Pancreas (tissue), 10 donors: ENCODE measurements around the gene MFSD12. TPM values are rescaled to one million over a fixed set of nuclear protein-coding genes. Genes with fewer than 3 reads are reported as not detected.
"Not testable (repeated sequence)": the region's sequence is repeated elsewhere in the genome, so short reads cannot be mapped to it uniquely, and the experiment has no call there.

Experiments
- ATAC-seq, 4 donors: fragments of 200-7000 bp; cut with Tn5 transposase; one replicate each; pipeline versions ENCODE4 v1.8.0 to v1.9.1; 2020; ENCODE audit warnings: mild to moderate bottlenecking in 4 of 4, moderate library complexity in 4 of 4
- DNase-seq, 6 donors: peaks; one replicate each; pipeline ENCODE4 v3.0.0-alpha.2; 2020
- FAIRE-seq: peaks from 2 replicates; lab custom pipeline; 2012; peaks lifted over from hg19 to GRCh38; lab: Jason Lieb, UNC
- H3K27ac ChIP-seq, 4 donors: fragments of 200-600 bp; sonication (generic); 1 replicate in 3 of 4; 2 replicates in 1 of 4; pipeline versions ENCODE4 v1.5.0 to v1.8.0; 2020
- H3K27me3 ChIP-seq, 4 donors: fragments of 200-600 bp; one replicate each; pipeline ENCODE4 v1.8.0; 2021
- H3K36me3 ChIP-seq, 3 donors: fragments of 200-600 bp; sonication (generic) in 1 of 3; one replicate each; pipeline versions ENCODE4 v1.5.0 to v1.8.0; 2020 to 2021
- H3K4me1 ChIP-seq, 3 donors: fragments of 200-600 bp; one replicate each; pipeline ENCODE4 v1.8.0; 2021
- H3K4me3 ChIP-seq, 4 donors: fragments of 200-600 bp; sonication (generic) in 2 of 4; one replicate each; pipeline versions ENCODE4 v1.5.0 to v1.8.0; 2020 to 2021
- H3K9me3 ChIP-seq, 4 donors: fragments of 200-600 bp; one replicate each; pipeline ENCODE4 v1.8.0; 2021
- CTCF ChIP-seq, 4 donors: fragments of 200-600 bp; sonication (generic) in 3 of 4; IDR thresholded peaks; one replicate each; pipeline versions ENCODE4 v1.5.0 to v1.8.0; 2021; ENCODE audit warnings: antibody characterized with exemption in 4 of 4
- WGBS, 2 donors: extraction: QIAGEN DNeasy Blood & Tissue Kit; methylation state at CpG; one replicate each; pipeline ENCODE4 v1.1.7; 2013; 5-methylcytosine and 5-hydroxymethylcytosine counted together
- intact Hi-C, 3 donors: fragments of 100-400 bp; cut with DNase I; formaldehyde crosslinking; loops; one replicate each; pipeline versions ENCODE4 v1.11.1 to v1.14.2; 2022
- polyA plus RNA-seq, 2 donors: library from polyadenylated mRNA; stranded (reverse); fragments of 200-250 nt; gene quantifications; one replicate each; pipeline ENCODE4 v1.2.3, GENCODE V29; 2013
- total RNA-seq, 6 donors: library from RNA; stranded (reverse); fragmentation: NEBNext Ultra II Directional in 4 of 6; extraction: Animal tissue kit (Norgen Biotek cat#: 25700) in 4 of 6; gene quantifications; one replicate each; pipeline versions ENCODE4 v1.2.1 to v1.2.4, GENCODE V29; 2021 to 2023
- donor health status: healthy with polysubstance abuse.
- donor health status: DM: no; HTN: no; CAD: no; lungs with moderate emphysema.
- donor health status: DM: no; HTN: no; CAD: no.
- donor health status: control.
- donor health status: control.
- donor health status: Bipolar disorder and iron deficiency.
- donor health status: DM: yes; HTN: yes; CAD: no.
- donor health status: DM: no; HTN: no; CAD: no.
- donor health status: DM: no; HTN: no; CAD: no.
- donor health status: DM: yes; HTN: yes; CAD: no.

The MFSD12 gene
- total and polyA plus RNA-seq, 8 donors = 24.8 to 53.8 (median 39.2) TPM

DNA sequence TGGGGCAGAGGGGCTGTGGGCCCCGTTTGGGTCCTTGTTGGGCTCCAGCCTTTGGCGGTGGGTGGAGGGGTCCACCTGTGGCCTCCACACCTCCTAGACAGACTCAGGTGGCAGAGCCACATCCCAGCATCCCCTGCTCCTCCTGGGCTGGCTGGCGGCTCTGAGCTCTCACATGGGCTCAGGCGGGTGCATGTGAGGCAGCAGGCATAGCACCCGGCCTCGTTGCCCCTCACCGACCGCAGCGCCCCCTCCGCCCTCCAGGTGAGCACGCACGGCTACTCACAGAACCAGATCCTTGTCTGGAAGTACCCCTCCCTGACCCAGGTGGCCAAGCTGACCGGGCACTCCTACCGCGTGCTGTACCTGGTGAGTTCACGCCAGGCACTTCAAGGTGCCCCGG, 24.4 kb downstream of the MFSD12 start:
- 89% methylated on average over 17 of the region's 17 CpGs for WGBS, 2 donors
- intact Hi-C loops = no loop called here
- Histone ChIP-seq H3K9me3 (no peaks in the 10 kb centered on the region), H3K27ac (no peak overlapping the region), H3K4me3 (no peak overlapping the region), H3K27me3 (no peaks in the 10 kb centered on the region), H3K36me3 (peaks cover 0 to 51% (median 22%) of the 10 kb centered on the region in 3 donors), H3K4me1 (no peaks in the 10 kb centered on the region)
- ATAC-seq (no peak), DNase-seq (peak in 1 of 6 donors; percentile 62), FAIRE-seq (no peak)
- TF ChIP-seq CTCF (IDR thresholded peaks at IDR 0.05) = no peak

GRCh38 chr19:3532154-3532786, 25.1 kb downstream of the MFSD12 start:
- ATAC-seq (no peak), DNase-seq (peak in 1 of 6 donors; percentile 70), FAIRE-seq (no peak)
- H3K4me3 ChIP-seq = no peak overlapping the region
- no peak for TF ChIP-seq CTCF (IDR thresholded peaks at IDR 0.05)
- peaks cover 0 to 57% (median 22%) of the 10 kb centered on the region in 3 donors for H3K36me3 ChIP-seq
- 94 to 95% methylated on average over 33 of the region's 33 CpGs for WGBS, 2 donors
- no peaks in the 10 kb centered on the region for H3K27me3 ChIP-seq
- intact Hi-C loops = no loop called here
- no peaks in the 10 kb centered on the region for H3K4me1 ChIP-seq
- H3K9me3 ChIP-seq = no peaks in the 10 kb centered on the region
- H3K27ac ChIP-seq = no peak overlapping the region

DNA sequence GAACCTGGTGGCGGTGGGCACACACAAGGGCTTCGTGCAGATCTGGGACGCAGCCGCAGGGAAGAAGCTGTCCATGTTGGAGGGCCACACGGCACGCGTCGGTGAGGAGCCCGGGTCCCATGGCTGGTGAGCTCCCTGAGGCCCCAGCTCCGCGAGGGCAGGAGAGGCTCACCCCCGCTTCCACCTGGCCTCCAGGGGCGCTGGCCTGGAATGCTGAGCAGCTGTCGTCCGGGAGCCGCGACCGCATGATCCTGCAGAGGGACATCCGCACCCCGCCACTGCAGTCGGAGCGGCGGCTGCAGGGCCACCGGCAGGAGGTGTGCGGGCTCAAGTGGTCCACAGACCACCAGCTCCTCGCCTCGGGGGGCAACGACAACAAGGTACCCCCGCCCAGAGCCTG, 25.7 kb downstream of the MFSD12 start:
- Histone ChIP-seq H3K4me1 (no peaks in the 10 kb centered on the region), H3K4me3 (no peak overlapping the region), H3K9me3 (no peaks in the 10 kb centered on the region), H3K27ac (no peak overlapping the region), H3K27me3 (no peaks in the 10 kb centered on the region), H3K36me3 (peaks cover 0 to 57% (median 22%) of the 10 kb centered on the region in 3 donors)
- ATAC-seq (no peak), FAIRE-seq (no peak), DNase-seq (no peak)
- intact Hi-C loops = no loop called here
- 92% methylated on average over 28 to 29 of the region's 29 CpGs for WGBS, 2 donors
- TF ChIP-seq CTCF (IDR thresholded peaks at IDR 0.05) = no peak

GRCh38 chr19:3530389-3530788, 27.0 kb downstream of the MFSD12 start:
- peaks cover 3 to 63% (median 22%) of the 10 kb centered on the region in 3 donors for H3K36me3 ChIP-seq
- no peaks in the 10 kb centered on the region for H3K9me3 ChIP-seq
- H3K4me3 ChIP-seq = no peak overlapping the region
- H3K27ac ChIP-seq = no peak overlapping the region
- no peak for TF ChIP-seq CTCF (IDR thresholded peaks at IDR 0.05)
- intact Hi-C loops = no loop called here
- WGBS, 2 donors = 98 to 99% methylated on average over 12 of the region's 12 CpGs
- DNase-seq = no peak
- H3K4me1 ChIP-seq = no peaks in the 10 kb centered on the region
- ATAC-seq = no peak
- no peak for FAIRE-seq
- no peaks in the 10 kb centered on the region for H3K27me3 ChIP-seq

DNA sequence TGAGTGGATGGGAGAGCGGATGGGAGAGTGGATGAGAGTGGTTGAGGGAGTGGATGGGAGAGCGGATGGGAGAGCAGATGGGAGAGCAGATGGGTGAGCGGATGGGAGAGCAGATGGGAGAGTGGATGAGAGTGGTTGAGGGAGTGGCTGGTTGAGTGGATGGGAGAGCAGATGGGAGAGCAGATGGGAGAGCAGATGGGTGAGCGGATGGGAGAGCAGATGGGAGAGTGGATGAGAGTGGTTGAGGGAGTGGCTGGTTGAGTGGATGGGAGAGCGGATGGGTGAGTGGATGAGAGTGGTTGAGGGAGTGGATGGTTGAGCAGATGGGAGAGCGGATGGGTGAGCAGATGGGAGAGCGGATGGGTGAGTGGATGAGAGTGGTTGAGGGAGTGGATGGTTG, 28.1 kb downstream of the MFSD12 start:
- H3K27ac ChIP-seq, H3K9me3 ChIP-seq, H3K27me3 ChIP-seq, ATAC-seq, intact Hi-C loops, H3K4me3 ChIP-seq, FAIRE-seq, H3K4me1 ChIP-seq, DNase-seq: not testable (repeated sequence)
- WGBS, 2 donors = 99% methylated on average over 7 of the region's 7 CpGs
- peaks cover 3 to 52% (median 20%) of the 10 kb centered on the region in 3 donors for H3K36me3 ChIP-seq
